Lung (tissue), 12 donors: ENCODE data around the gene CYTH1. TPM values are rescaled to one million over a fixed set of nuclear protein-coding genes. Genes with fewer than 3 reads are reported as not detected.
A peak's percentile ranks its signal among the peaks of the same experiment; 100 is the strongest.

Experiments
- ATAC-seq: fragments of 200-7000 bp; cut with Tn5 transposase; one replicate; pipeline ENCODE4 v1.9.1; 2020; ENCODE audit warnings: moderate number of reproducible peaks; ENCODE audit not compliant: insufficient read depth, low FRiP score
- DNase-seq, 3 donors: peaks; one replicate each; pipeline ENCODE4 v3.0.0-alpha.2; 2013 to 2017
- H3K27ac ChIP-seq, 2 donors: one replicate each; pipeline ENCODE4 v1.5.1; 2013; ENCODE audit warnings: mild to moderate bottlenecking in 2 of 2, moderate library complexity in 2 of 2, control low read depth in 1 of 2, inconsistent platforms in 1 of 2, low read depth in 1 of 2, low read length in 1 of 2
- H3K27me3 ChIP-seq, 3 donors: one replicate each; pipeline ENCODE4 v1.5.1; 2013; ENCODE audit warnings: low read length in 2 of 3; ENCODE audit not compliant: control insufficient read depth in 3 of 3, insufficient read depth in 3 of 3
- H3K36me3 ChIP-seq, 4 donors: one replicate each; pipeline ENCODE4 v1.5.1; 2013; ENCODE audit warnings: low read length in 4 of 4, mild to moderate bottlenecking in 1 of 4, moderate library complexity in 1 of 4; ENCODE audit not compliant: control insufficient read depth in 4 of 4, insufficient read depth in 4 of 4
- H3K4me1 ChIP-seq, 5 donors: one replicate each; pipeline ENCODE4 v1.5.1; 2013; ENCODE audit warnings: low read length in 5 of 5, mild to moderate bottlenecking in 2 of 5, moderate library complexity in 1 of 5; ENCODE audit not compliant: control insufficient read depth in 5 of 5, insufficient read depth in 5 of 5
- H3K4me3 ChIP-seq: one replicate; pipeline ENCODE4 v1.5.1; 2013; ENCODE audit warnings: mild to moderate bottlenecking, control low read depth, moderate library complexity
- H3K9ac ChIP-seq, 2 donors: one replicate each; pipeline ENCODE4 v1.5.1; 2013; ENCODE audit warnings: low read length in 2 of 2, control low read depth in 1 of 2; ENCODE audit not compliant: insufficient read depth in 1 of 2
- H3K9me3 ChIP-seq, 4 donors: one replicate each; pipeline ENCODE4 v1.5.1; 2013; ENCODE audit warnings: low read length in 3 of 4, mild to moderate bottlenecking in 1 of 4, moderate library complexity in 1 of 4; ENCODE audit not compliant: control insufficient read depth in 4 of 4, insufficient read depth in 3 of 4
- CTCF ChIP-seq: IDR thresholded peaks from 2 replicates; pipeline ENCODE4 v1.5.1; 2012; ENCODE audit warnings: mild to moderate bottlenecking; ENCODE audit errors: control extremely low read depth, extremely low read depth
- WGBS, 2 donors: extraction: QIAGEN DNeasy Blood & Tissue Kit; methylation state at CpG; one replicate each; pipeline ENCODE4 v1.1.7; 2013; 5-methylcytosine and 5-hydroxymethylcytosine counted together
- polyA plus RNA-seq, 2 donors: library from polyadenylated mRNA; stranded (reverse); fragments of 200-250 nt; gene quantifications; one replicate each; pipeline ENCODE4 v1.2.1, GENCODE V29; 2013
- total RNA-seq, 2 donors: library from RNA; depleted of rRNA in 1 of 2; stranded (reverse); fragments of >200 nt in 1 of 2; gene quantifications; one replicate each; pipeline ENCODE4 v1.2.1, GENCODE V29; 2014 to 2021
- donor health status: control.
- donor health status: control.
- donor health status: Bipolar disorder and iron deficiency.
- donor health status: healthy.
- donor health status: DM: yes; HTN: yes; CAD: no.

The CYTH1 gene
- total and polyA plus RNA-seq, 4 donors: 50.5 to 97.2 (median 76.0) TPM

DNA sequence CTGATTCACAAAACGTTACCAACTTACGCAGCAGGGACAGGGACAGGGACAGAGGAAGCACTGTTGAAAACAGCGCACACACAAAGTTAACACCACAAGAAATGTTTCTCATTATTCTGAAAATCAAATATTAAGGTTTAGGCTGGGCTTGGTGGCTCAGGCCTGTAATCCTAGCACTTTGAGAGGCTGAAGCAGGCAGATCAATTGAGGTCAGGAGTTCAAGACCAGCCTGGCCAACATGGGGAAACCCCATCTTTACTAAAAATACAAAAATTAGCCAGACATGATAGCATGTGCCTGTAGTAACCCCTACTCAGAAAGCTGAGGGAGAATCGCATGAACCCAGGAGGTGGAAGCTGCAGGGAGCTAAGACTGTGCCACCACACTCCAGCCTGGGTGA is 4.2 kb downstream of the CYTH1 start:
- DNase-seq: no peak
- H3K9me3 ChIP-seq: no peaks in the 10 kb centered on the region
- no peaks in the 10 kb centered on the region for H3K36me3 ChIP-seq
- 84% methylated on average over 4 of the region's 4 CpGs for WGBS, 2 donors
- no peak overlapping the region for H3K9ac ChIP-seq
- H3K27ac ChIP-seq: no peak overlapping the region
- no peak overlapping the region for H3K4me3 ChIP-seq
- no peak for TF ChIP-seq CTCF
- no peaks in the 10 kb centered on the region for H3K27me3 ChIP-seq
- peaks cover 0 to 11% (median 5%) of the 10 kb centered on the region in 5 donors for H3K4me1 ChIP-seq
- ATAC-seq: no peak

GRCh38 chr17:78774956-78775571 is 7.0 kb downstream of the CYTH1 start:
- H3K27ac ChIP-seq: peak overlapping the region in 1 of 2 donors; percentile 74
- WGBS, 2 donors: 20 to 56% methylated on average over 12 of the region's 12 CpGs
- TF ChIP-seq CTCF: no peak
- H3K27me3 ChIP-seq: no peaks in the 10 kb centered on the region
- peaks cover 0 to 9% (median 5%) of the 10 kb centered on the region in 5 donors for H3K4me1 ChIP-seq
- no peaks in the 10 kb centered on the region for H3K9me3 ChIP-seq
- no peak overlapping the region for H3K4me3 ChIP-seq
- no peak overlapping the region for H3K9ac ChIP-seq
- no peaks in the 10 kb centered on the region for H3K36me3 ChIP-seq
- no peak for ATAC-seq
- no peak for DNase-seq

DNA sequence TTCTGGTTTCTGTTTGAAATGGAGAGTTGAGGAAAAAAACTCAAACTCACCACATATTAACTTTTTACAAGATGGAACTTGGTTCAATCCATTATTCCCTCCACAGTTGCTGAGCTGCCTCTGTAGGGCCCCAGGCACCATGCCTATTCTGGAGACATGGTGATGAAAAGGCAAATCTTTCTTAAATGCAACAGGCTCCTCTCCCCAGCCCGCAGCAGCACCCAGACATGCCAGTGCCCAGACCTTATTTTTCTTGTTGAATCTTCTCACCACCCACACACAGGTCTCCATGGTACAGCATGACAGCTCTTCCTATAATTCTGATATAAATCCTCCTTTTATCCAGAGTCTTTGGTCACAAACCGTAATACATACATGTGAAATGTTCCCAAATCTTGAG is 7.6 kb downstream of the CYTH1 start:
- no peak overlapping the region for H3K4me3 ChIP-seq
- DNase-seq (no peak), ATAC-seq (no peak)
- TF ChIP-seq CTCF: no peak
- WGBS, 2 donors: 29 to 67% methylated on average over 2 of the region's 2 CpGs
- H3K27ac ChIP-seq: peak overlapping the region in 1 of 2 donors; percentile 20
- no peaks in the 10 kb centered on the region for H3K9me3 ChIP-seq
- H3K9ac ChIP-seq: no peak overlapping the region
- peaks cover 0 to 2% (median 0%) of the 10 kb centered on the region in 4 donors for H3K36me3 ChIP-seq
- no peaks in the 10 kb centered on the region for H3K27me3 ChIP-seq
- peaks cover 0 to 9% (median 5%) of the 10 kb centered on the region in 5 donors for H3K4me1 ChIP-seq
